ENCODE measurements around the gene NOTO.
"Not testable (repeated sequence)": the region's sequence is repeated elsewhere in the genome, so short reads cannot be mapped to it uniquely, and the experiment has no call there.

Gene NOTO

GRCh38 chr2:73176205-73176880, 26.0 kb upstream of the NOTO start:
- H3K9me3 ChIP-seq (ENCODE audit: control insufficient read depth, insufficient read depth, low read length) = no peaks in the 10 kb centered on the region
- H3K4me1 ChIP-seq (ENCODE audit: insufficient read depth, low read length) = no peaks in the 10 kb centered on the region; the same call in 1 of the 2 replicates
- peak overlapping the region; percentile 59 for H3K9ac ChIP-seq (ENCODE audit: low read depth, low read length)
- H3K36me3 ChIP-seq (ENCODE audit: insufficient read depth, low read length) = no peaks in the 10 kb centered on the region

- H3K9ac ChIP-seq (ENCODE audit: low read depth, low read length) = peak overlapping the region; percentile 59; the same call in 1 of the 2 replicates
- no peaks in the 10 kb centered on the region; the same call in 1 of the 2 replicates for H3K4me1 ChIP-seq (ENCODE audit: insufficient read depth, low read length)
- no peaks in the 10 kb centered on the region for H3K36me3 ChIP-seq (ENCODE audit: insufficient read depth, low read length)
- no peaks in the 10 kb centered on the region for H3K9me3 ChIP-seq (ENCODE audit: control insufficient read depth, insufficient read depth, low read length)
Observed at GRCh38 chr2:73176881-73177644, 25.3 kb upstream of the NOTO start.

GRCh38 chr2:73177645-73178255, 24.6 kb upstream of the NOTO start:
- H3K9me3 ChIP-seq (ENCODE audit: control insufficient read depth, insufficient read depth, low read length) = no peaks in the 10 kb centered on the region
- H3K36me3 ChIP-seq (ENCODE audit: insufficient read depth, low read length) = no peaks in the 10 kb centered on the region
- H3K9ac ChIP-seq (ENCODE audit: low read depth, low read length) = peak overlapping the region; percentile 26; the same call in 1 of the 2 replicates
- no peaks in the 10 kb centered on the region; the same call in 1 of the 2 replicates for H3K4me1 ChIP-seq (ENCODE audit: insufficient read depth, low read length)

GRCh38 chr2:73185965-73186364, 16.4 kb upstream of the NOTO start:
- Histone ChIP-seq H3K9me3 (ENCODE audit: control insufficient read depth, insufficient read depth, low read length) (no peaks in the 10 kb centered on the region), H3K36me3 (ENCODE audit: insufficient read depth, low read length) (no peaks in the 10 kb centered on the region), H3K4me1 (ENCODE audit: insufficient read depth, low read length) (no peaks in the 10 kb centered on the region), H3K9ac (ENCODE audit: low read depth, low read length) (no peak overlapping the region)

- peaks cover 12% of the 10 kb centered on the region; the same call in 1 of the 2 replicates for H3K4me1 ChIP-seq (ENCODE audit: insufficient read depth, low read length)
- no peaks in the 10 kb centered on the region for H3K9me3 ChIP-seq (ENCODE audit: control insufficient read depth, insufficient read depth, low read length)
- no peak overlapping the region for H3K9ac ChIP-seq (ENCODE audit: low read depth, low read length)
- H3K36me3 ChIP-seq (ENCODE audit: insufficient read depth, low read length) = no peaks in the 10 kb centered on the region
Observed at GRCh38 chr2:73187549-73187948, 14.8 kb upstream of the NOTO start.

GRCh38 chr2:73197579-73197978, 4.8 kb upstream of the NOTO start:
- H3K9ac ChIP-seq (ENCODE audit: low read depth, low read length) = no peak overlapping the region
- no peaks in the 10 kb centered on the region for H3K36me3 ChIP-seq (ENCODE audit: insufficient read depth, low read length)
- no peaks in the 10 kb centered on the region for H3K9me3 ChIP-seq (ENCODE audit: control insufficient read depth, insufficient read depth, low read length)
- no peaks in the 10 kb centered on the region; the same call in 1 of the 2 replicates for H3K4me1 ChIP-seq (ENCODE audit: insufficient read depth, low read length)

GRCh38 chr2:73200281-73200680, 2.1 kb upstream of the NOTO start:
- H3K4me1 ChIP-seq (ENCODE audit: insufficient read depth, low read length); H3K36me3 ChIP-seq (ENCODE audit: insufficient read depth, low read length); H3K9me3 ChIP-seq (ENCODE audit: control insufficient read depth, insufficient read depth, low read length); H3K9ac ChIP-seq (ENCODE audit: low read depth, low read length): not testable (repeated sequence)

- Histone ChIP-seq H3K4me1 (ENCODE audit: insufficient read depth, low read length) (no peaks in the 10 kb centered on the region), H3K9me3 (ENCODE audit: control insufficient read depth, insufficient read depth, low read length) (no peaks in the 10 kb centered on the region; the same call in 1 of the 2 replicates), H3K36me3 (ENCODE audit: insufficient read depth, low read length) (no peaks in the 10 kb centered on the region), H3K9ac (ENCODE audit: low read depth, low read length) (peak overlapping the region; percentile 54)
Observed at GRCh38 chr2:73203055-73203681, 794 bp downstream of the NOTO start.

- H3K36me3 ChIP-seq (ENCODE audit: insufficient read depth, low read length) = no peaks in the 10 kb centered on the region
- no peak overlapping the region for H3K9ac ChIP-seq (ENCODE audit: low read depth, low read length)
- H3K9me3 ChIP-seq (ENCODE audit: control insufficient read depth, insufficient read depth, low read length) = no peaks in the 10 kb centered on the region; the same call in 1 of the 2 replicates
- H3K4me1 ChIP-seq (ENCODE audit: insufficient read depth, low read length) = no peaks in the 10 kb centered on the region
Observed at GRCh38 chr2:73205611-73206010, 3.2 kb downstream of the NOTO start.

GRCh38 chr2:73208258-73208657, 5.9 kb downstream of the NOTO start:
- no peak overlapping the region for H3K9ac ChIP-seq (ENCODE audit: low read depth, low read length)
- H3K9me3 ChIP-seq (ENCODE audit: control insufficient read depth, insufficient read depth, low read length) = no peaks in the 10 kb centered on the region; the same call in 1 of the 2 replicates
- H3K4me1 ChIP-seq (ENCODE audit: insufficient read depth, low read length) = peaks cover 7% of the 10 kb centered on the region; the same call in 1 of the 2 replicates

GRCh38 chr2:73210019-73210418, 7.6 kb downstream of the NOTO start:
- H3K9me3 ChIP-seq (ENCODE audit: control insufficient read depth, insufficient read depth, low read length) = no peaks in the 10 kb centered on the region; the same call in 1 of the 2 replicates
- H3K4me1 ChIP-seq (ENCODE audit: insufficient read depth, low read length) = peaks cover 10% of the 10 kb centered on the region
- H3K9ac ChIP-seq (ENCODE audit: low read depth, low read length) = no peak overlapping the region
- no peaks in the 10 kb centered on the region for H3K36me3 ChIP-seq (ENCODE audit: insufficient read depth, low read length)

More at GRCh38 chr2:73208258-73208657, 5.9 kb downstream of the NOTO start:
- no peaks in the 10 kb centered on the region for H3K36me3 ChIP-seq (ENCODE audit: insufficient read depth, low read length)

GRCh38 chr2:73210696-73211095, 8.3 kb downstream of the NOTO start:
- Histone ChIP-seq H3K9ac (ENCODE audit: low read depth, low read length) (no peak overlapping the region), H3K9me3 (ENCODE audit: control insufficient read depth, insufficient read depth, low read length) (no peaks in the 10 kb centered on the region), H3K4me1 (ENCODE audit: insufficient read depth, low read length) (peaks cover 10% of the 10 kb centered on the region), H3K36me3 (ENCODE audit: insufficient read depth, low read length) (no peaks in the 10 kb centered on the region)

GRCh38 chr2:73212098-73212447, 9.7 kb downstream of the NOTO start:
- Histone ChIP-seq H3K4me1 (ENCODE audit: insufficient read depth, low read length) (peaks cover 10% of the 10 kb centered on the region), H3K9me3 (ENCODE audit: control insufficient read depth, insufficient read depth, low read length) (no peaks in the 10 kb centered on the region), H3K9ac (ENCODE audit: low read depth, low read length) (no peak overlapping the region), H3K36me3 (ENCODE audit: insufficient read depth, low read length) (no peaks in the 10 kb centered on the region)

- Histone ChIP-seq H3K9ac (ENCODE audit: low read depth, low read length) (no peak overlapping the region), H3K36me3 (ENCODE audit: insufficient read depth, low read length) (no peaks in the 10 kb centered on the region), H3K9me3 (ENCODE audit: control insufficient read depth, insufficient read depth, low read length) (no peaks in the 10 kb centered on the region), H3K4me1 (ENCODE audit: insufficient read depth, low read length) (peaks cover 10% of the 10 kb centered on the region)
Observed at GRCh38 chr2:73212448-73213176, 10.2 kb downstream of the NOTO start.
